Omental fat pad (tissue), 4 donors: Measurements from ENCODE around the gene PRKAG2. TPM values are rescaled to one million over a fixed set of nuclear protein-coding genes. Genes with fewer than 3 reads are reported as not detected.
"Not testable (repeated sequence)": the region's sequence is repeated elsewhere in the genome, so short reads cannot be mapped to it uniquely, and the experiment has no call there.

Experiments used
- ATAC-seq: fragments of 150-250 bp; one replicate; pipeline ENCODE4 v1.9.1; 2016; ENCODE audit warnings: mild to moderate bottlenecking, moderate library complexity; ENCODE audit not compliant: low FRiP score
- DNase-seq: peaks from one replicate; pipeline ENCODE4 v3.0.0-alpha.2; 2019; ENCODE audit warnings: low spot score
- total RNA-seq, 4 donors: library from RNA; depleted of rRNA; stranded (reverse); fragments of >200 nt; gene quantifications; one replicate each; pipeline ENCODE4 v1.1.0, GENCODE V29; 2016
- TF ChIP-seq, protein P1 (sequence below), 3 donors: fragments of 450-650 bp; IDR thresholded peaks; one replicate each; pipeline ENCODE4 v1.5.1; 2016 to 2017; ENCODE audit warnings: antibody characterized with exemption in 3 of 3, mild to moderate bottlenecking in 3 of 3, moderate library complexity in 2 of 3

PRKAG2 gene
- total RNA-seq, 4 donors from 2014 or later = 31.6 to 49.5 (median 36.9) TPM

GRCh38 chr7:151754142-151754590 is 122.7 kb downstream of the PRKAG2 start:
- TF ChIP-seq, protein P1, sequence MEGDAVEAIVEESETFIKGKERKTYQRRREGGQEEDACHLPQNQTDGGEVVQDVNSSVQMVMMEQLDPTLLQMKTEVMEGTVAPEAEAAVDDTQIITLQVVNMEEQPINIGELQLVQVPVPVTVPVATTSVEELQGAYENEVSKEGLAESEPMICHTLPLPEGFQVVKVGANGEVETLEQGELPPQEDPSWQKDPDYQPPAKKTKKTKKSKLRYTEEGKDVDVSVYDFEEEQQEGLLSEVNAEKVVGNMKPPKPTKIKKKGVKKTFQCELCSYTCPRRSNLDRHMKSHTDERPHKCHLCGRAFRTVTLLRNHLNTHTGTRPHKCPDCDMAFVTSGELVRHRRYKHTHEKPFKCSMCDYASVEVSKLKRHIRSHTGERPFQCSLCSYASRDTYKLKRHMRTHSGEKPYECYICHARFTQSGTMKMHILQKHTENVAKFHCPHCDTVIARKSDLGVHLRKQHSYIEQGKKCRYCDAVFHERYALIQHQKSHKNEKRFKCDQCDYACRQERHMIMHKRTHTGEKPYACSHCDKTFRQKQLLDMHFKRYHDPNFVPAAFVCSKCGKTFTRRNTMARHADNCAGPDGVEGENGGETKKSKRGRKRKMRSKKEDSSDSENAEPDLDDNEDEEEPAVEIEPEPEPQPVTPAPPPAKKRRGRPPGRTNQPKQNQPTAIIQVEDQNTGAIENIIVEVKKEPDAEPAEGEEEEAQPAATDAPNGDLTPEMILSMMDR (IDR thresholded peaks at IDR 0.05) = peak in 2 of 3 donors; percentile 75 to 76
- peak; percentile 98 for ATAC-seq
- no peak for DNase-seq

- no peak for DNase-seq
- no peak for ATAC-seq
- TF ChIP-seq, protein P1 (IDR thresholded peaks at IDR 0.05) = no peak
These were observed 123.9 kb downstream of the PRKAG2 start for GRCh38 chr7:151752816-151753595.

DNA sequence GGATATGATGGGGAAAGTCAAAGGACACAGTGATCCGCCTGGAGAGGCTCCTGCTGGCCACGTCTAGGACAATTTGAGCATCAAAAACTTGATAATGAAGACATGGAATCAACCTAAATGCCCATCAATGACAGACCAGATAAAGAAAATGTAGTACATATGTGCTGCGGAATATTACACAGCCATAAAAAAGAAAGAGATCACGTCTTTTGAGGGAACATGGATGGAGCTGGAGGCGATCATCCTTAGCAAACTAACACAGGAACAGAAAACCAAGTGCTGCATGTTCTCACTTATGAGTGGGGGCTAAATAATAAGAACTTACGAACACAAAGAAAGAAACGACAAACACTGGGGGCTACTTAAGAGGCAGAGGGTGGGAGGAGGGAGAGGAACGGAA is 124.9 kb downstream of the PRKAG2 start:
- no peak for ATAC-seq
- DNase-seq = no peak
- TF ChIP-seq, protein P1 (IDR thresholded peaks at IDR 0.05) = no peak

GRCh38 chr7:151748733-151749132 is 128.2 kb downstream of the PRKAG2 start:
- ATAC-seq (no peak), DNase-seq (no peak)
- TF ChIP-seq, protein P1 (IDR thresholded peaks at IDR 0.05) = no peak

DNA sequence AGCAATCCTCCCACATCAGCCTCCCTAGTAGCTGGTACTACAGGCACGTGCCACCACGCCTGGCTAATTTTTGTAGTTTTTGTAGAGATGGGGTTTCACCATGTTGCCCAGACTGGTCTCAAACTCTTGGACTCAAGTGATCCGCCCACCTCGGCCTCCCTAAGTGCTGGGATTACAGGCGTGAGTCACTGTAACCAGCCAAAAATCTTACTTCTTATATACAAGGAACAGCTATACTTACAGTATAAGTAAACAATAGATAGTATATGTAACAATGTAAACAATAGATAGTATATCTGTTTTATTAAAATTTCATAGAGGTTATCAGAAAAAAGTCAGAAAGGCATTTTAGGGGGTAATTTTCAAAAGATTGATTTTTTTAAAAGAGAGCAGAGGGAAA is 128.9 kb downstream of the PRKAG2 start:
- ATAC-seq, DNase-seq: not testable (repeated sequence)

DNA sequence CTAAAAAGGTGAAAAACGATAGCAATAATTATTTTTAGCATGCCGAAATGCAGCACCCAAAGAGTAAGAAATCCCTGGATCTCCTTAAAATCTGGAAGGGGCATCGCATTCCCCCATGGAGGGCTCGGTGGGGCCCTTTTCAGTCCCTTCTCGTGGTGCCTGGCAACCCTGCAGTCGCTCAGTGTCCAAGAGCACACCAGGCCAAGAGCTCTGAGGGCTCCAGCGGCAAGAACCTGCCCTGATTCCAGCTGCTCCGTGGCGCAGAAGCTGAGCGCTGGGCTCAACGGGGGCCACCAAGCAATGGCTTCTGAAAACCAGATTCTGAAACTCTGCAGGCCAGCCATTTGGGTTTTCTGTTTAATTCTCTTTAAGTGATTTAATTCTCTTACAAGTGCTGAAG is 131.2 kb downstream of the PRKAG2 start:
- ATAC-seq (no peak), DNase-seq (no peak)
- TF ChIP-seq, protein P1 (IDR thresholded peaks at IDR 0.05) = no peak

DNA sequence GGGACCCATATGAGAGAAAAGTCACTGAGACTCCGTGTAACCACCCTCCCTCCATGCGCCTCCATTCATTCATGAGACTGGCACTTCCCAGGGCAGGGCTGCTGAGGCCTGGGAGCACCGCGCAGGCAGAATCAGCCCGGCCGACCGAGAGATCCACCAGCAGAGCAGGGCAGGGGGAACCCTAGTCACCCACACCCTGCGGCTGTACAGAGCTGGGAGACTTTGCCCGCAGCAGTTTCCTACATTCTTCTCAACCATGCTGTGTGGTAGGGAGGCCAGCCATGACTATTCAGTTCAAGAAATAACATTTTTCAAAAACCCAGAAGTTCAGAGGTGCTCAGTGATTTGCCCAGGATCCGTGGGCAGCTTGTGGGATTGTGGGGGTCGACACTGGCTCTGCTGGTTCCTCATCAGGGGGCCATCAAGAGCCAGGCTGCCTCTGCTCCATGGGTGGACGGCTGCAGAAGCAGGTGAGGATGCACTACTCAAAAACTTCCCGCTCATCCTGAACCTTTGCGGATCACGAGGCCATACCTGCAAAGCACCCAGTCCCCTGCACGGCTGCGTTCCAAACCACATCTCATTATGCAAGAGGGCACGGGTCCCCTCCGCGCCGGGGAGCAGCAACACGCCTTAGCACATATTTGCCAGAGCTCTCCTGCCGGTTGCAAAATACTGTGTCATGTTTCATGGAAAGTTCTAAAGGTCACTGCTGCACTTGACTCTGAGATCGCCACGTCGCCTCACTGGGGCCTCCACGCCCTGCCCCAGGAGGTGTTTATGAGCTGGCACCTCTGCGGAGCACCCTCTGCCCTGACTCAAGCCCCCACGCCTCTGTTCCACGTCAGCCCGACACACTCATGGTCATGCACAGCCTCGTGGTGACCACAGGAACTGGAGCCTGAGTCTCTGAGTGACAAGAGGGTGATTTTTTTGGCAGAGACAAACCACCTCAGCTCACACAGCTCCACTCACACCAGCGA is 132.0 kb downstream of the PRKAG2 start:
- DNase-seq (no peak), ATAC-seq (peak; percentile 32)
- TF ChIP-seq, protein P1 (IDR thresholded peaks at IDR 0.05) = no peak
